Fibroblast of skin of back (primary cell): ENCODE results near the gene DLG1.
"Not testable (repeated sequence)": the region's sequence is repeated elsewhere in the genome, so short reads cannot be mapped to it uniquely, and the experiment has no call there.

Source experiments
- DNase-seq: peaks from one replicate; pipeline ENCODE4 v3.0.0-alpha.2; 2013

Gene DLG1

GRCh38 chr3:197209366-197210260 is 88.8 kb downstream of the DLG1 start:
- peak; percentile 13 for DNase-seq

- DNase-seq = no peak
Observed at GRCh38 chr3:197206913-197207312, 91.5 kb downstream of the DLG1 start.

GRCh38 chr3:197205675-197206074 is 92.7 kb downstream of the DLG1 start:
- DNase-seq = no peak

GRCh38 chr3:197205265-197205664 is 93.1 kb downstream of the DLG1 start:
- no peak for DNase-seq

GRCh38 chr3:197204736-197205135 is 93.7 kb downstream of the DLG1 start:
- DNase-seq = no peak

GRCh38 chr3:197203714-197204146 is 94.7 kb downstream of the DLG1 start:
- DNase-seq = no peak

- no peak for DNase-seq
Observed at GRCh38 chr3:197202694-197203093, 95.7 kb downstream of the DLG1 start.

- DNase-seq = no peak
Observed at GRCh38 chr3:197201791-197202452, 96.5 kb downstream of the DLG1 start.

- DNase-seq = not testable (repeated sequence)
Observed at GRCh38 chr3:197200856-197201255, 97.6 kb downstream of the DLG1 start.

GRCh38 chr3:197197334-197197733 is 101.1 kb downstream of the DLG1 start:
- no peak for DNase-seq

GRCh38 chr3:197196192-197196591 is 102.2 kb downstream of the DLG1 start:
- no peak for DNase-seq

GRCh38 chr3:197195326-197195725 is 103.1 kb downstream of the DLG1 start:
- DNase-seq = no peak

GRCh38 chr3:197193759-197194158 is 104.7 kb downstream of the DLG1 start:
- not testable (repeated sequence) for DNase-seq

- no peak for DNase-seq
Observed at GRCh38 chr3:197191897-197192296, 106.5 kb downstream of the DLG1 start.

- no peak for DNase-seq
Observed at GRCh38 chr3:197189623-197190022, 108.8 kb downstream of the DLG1 start.

- DNase-seq = no peak
Observed at GRCh38 chr3:197188963-197189362, 109.4 kb downstream of the DLG1 start.

- peak; percentile 58 for DNase-seq
Observed at GRCh38 chr3:197186887-197187588, 111.4 kb downstream of the DLG1 start.

GRCh38 chr3:197183582-197183981 is 114.8 kb downstream of the DLG1 start:
- DNase-seq = no peak

GRCh38 chr3:197181741-197182140 is 116.7 kb downstream of the DLG1 start:
- DNase-seq = peak; percentile 43

GRCh38 chr3:197178998-197179397 is 119.4 kb downstream of the DLG1 start:
- DNase-seq = no peak

GRCh38 chr3:197175503-197175902 is 122.9 kb downstream of the DLG1 start:
- no peak for DNase-seq

- DNase-seq = no peak
Observed at GRCh38 chr3:197174927-197175326, 123.5 kb downstream of the DLG1 start.

GRCh38 chr3:197173620-197174019 is 124.8 kb downstream of the DLG1 start:
- DNase-seq = no peak
